ENCODE data around the gene CD300A. TPM values are rescaled to one million over a fixed set of nuclear protein-coding genes. Genes with fewer than 3 reads are reported as not detected.

CD300A gene
- total RNA-seq, 1 experiment from 2014 or later: 0.71 TPM

DNA sequence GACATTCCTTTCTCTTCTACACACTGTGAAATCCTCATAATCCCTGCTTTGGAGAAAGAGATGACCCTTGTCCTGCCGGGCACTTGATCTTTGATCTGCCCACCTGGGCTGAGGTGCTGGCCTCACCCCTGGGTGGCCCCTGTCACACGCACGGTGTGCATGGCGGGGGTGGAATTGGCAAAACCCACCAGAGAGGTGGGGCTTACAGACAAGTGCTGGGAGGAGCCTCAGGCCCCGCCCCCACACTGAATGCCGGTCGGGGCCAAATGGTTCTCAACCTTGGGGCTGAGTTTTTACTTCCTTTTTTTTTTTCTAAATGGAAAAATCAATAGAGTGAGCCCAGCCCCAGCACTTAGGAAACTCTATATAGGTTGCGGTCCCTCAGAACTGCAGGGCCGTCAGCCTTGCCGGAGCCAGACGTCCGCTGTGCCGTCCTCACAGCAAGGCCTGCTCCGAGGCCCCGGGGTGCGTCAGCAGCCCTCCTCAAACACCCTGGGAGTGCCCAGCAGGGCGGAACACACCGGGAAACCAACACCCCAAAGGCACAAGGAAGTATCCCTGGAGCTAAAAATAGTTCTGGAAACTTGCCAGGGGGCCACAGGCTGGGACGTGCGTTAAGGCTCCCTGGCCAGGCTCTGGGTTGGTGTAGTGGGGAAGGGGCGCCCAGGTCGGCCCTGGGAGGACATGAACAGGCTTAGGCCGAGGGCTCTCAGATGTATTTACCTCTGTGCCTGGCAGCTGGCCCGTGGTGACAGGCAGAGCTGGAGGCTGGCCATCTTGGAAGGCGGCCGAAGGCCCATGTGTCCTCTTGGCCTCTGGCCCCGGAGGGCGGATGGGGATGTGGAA lies 23.5 kb upstream of the CD300A start (continued):
- TF ChIP-seq FOSL1 (IDR thresholded peaks at IDR 0.05; ENCODE audit: low read depth) (no peak), RAD21 (IDR thresholded peaks at IDR 0.05; ENCODE audit: low read depth) (no peak; the same call in 1 of the 2 replicates), ZFX (IDR thresholded peaks at IDR 0.05) (peak; percentile 73; the same call in 1 of the 2 replicates), YY1 (IDR thresholded peaks at IDR 0.05; ENCODE audit: extremely low read depth, insufficient replicate concordance, low read depth, low read length) (peak; percentile 26)
- TF ChIP-seq, protein P1, sequence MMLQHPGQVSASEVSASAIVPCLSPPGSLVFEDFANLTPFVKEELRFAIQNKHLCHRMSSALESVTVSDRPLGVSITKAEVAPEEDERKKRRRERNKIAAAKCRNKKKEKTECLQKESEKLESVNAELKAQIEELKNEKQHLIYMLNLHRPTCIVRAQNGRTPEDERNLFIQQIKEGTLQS (IDR thresholded peaks at IDR 0.05): no peak

DNA sequence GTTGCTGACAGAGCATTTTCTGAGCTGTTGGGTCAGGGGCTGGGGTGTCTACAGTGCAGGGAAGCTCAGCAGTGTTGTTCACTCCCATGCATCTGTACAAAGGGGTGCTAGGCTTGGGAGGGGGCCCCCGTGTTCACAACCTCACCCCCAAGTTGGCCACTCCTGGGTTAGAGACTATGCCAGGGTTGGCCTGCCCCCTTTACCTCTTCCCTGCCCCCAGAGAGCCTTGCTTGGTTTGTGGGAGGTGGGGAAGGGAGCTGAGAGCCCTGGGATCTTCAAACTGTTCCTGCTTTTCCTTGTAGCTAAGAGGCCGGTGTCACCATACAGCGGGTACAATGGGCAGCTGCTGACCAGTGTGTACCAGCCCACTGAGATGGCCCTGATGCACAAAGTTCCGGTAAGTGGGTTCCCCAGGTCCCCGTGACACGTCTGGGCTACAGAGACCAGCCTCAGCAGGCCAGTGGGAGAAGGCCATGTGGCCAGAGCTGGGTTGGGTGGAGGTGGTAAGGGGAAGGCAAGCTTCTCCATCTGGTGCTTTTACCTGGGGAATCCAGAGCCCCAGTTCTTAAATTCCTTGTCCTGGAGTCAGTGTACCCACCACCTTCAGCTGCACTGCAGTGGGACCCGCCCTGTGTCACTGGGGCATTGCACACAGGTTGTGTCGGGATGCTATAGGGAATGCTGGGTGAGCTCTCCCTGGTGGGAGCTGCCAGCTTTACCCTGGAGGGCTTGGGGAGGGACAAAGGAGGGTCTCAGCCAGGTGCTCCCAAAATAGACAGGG lies 22.7 kb upstream of the CD300A start:
- TF ChIP-seq, protein P2, sequence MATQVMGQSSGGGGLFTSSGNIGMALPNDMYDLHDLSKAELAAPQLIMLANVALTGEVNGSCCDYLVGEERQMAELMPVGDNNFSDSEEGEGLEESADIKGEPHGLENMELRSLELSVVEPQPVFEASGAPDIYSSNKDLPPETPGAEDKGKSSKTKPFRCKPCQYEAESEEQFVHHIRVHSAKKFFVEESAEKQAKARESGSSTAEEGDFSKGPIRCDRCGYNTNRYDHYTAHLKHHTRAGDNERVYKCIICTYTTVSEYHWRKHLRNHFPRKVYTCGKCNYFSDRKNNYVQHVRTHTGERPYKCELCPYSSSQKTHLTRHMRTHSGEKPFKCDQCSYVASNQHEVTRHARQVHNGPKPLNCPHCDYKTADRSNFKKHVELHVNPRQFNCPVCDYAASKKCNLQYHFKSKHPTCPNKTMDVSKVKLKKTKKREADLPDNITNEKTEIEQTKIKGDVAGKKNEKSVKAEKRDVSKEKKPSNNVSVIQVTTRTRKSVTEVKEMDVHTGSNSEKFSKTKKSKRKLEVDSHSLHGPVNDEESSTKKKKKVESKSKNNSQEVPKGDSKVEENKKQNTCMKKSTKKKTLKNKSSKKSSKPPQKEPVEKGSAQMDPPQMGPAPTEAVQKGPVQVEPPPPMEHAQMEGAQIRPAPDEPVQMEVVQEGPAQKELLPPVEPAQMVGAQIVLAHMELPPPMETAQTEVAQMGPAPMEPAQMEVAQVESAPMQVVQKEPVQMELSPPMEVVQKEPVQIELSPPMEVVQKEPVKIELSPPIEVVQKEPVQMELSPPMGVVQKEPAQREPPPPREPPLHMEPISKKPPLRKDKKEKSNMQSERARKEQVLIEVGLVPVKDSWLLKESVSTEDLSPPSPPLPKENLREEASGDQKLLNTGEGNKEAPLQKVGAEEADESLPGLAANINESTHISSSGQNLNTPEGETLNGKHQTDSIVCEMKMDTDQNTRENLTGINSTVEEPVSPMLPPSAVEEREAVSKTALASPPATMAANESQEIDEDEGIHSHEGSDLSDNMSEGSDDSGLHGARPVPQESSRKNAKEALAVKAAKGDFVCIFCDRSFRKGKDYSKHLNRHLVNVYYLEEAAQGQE (IDR thresholded peaks at IDR 0.05; ENCODE audit: low read depth): no peak
- TF ChIP-seq POLR2AphosphoS5 (IDR thresholded peaks at IDR 0.05; ENCODE audit: low read depth, low read length): no peak
- Histone ChIP-seq H3K27me3 (ENCODE audit: insufficient read depth, low read length) (no peaks in the 10 kb centered on the region), H3K4me2 (ENCODE audit: low read length) (peak overlapping the region; percentile 80), H2AFZ (ENCODE audit: low read depth, low read length, poor library complexity, severe bottlenecking) (no peak overlapping the region), H3K27ac (ENCODE audit: low read depth, low read length) (peak overlapping the region; percentile 84), H3K9me2 (ENCODE audit: insufficient read depth) (no peaks in the 10 kb centered on the region), H3K9me3 (ENCODE audit: control insufficient read depth in 1 of 2, insufficient read depth in 1 of 2, low read depth in 1 of 2, low read length in 2 of 2) (peaks cover 3 to 8% of the 10 kb centered on the region in 2 experiments; a peak in 2 of 4 replicates), H3K9ac (ENCODE audit: low read length) (peak overlapping the region; percentile 58), H3K4me1 (ENCODE audit: control insufficient read depth in 1 of 2, insufficient read depth in 2 of 2, low read length in 2 of 2) (peaks cover 24 to 26% of the 10 kb centered on the region in 2 experiments), H3K36me3 (ENCODE audit: control insufficient read depth in 1 of 2, insufficient read depth in 2 of 2, low read length in 2 of 2) (peaks cover 10 to 15% of the 10 kb centered on the region in 2 experiments; a peak in 3 of 4 replicates), H3K4me3 (replicated peaks in 1 of 2; ENCODE audit: low read depth in 1 of 2, low read length in 2 of 2) (peak overlapping the region; percentile 39 to 54), H4K20me1 (ENCODE audit: insufficient read depth) (no peaks in the 10 kb centered on the region), H3K79me2 (ENCODE audit: insufficient read depth, low read length) (no peaks in the 10 kb centered on the region)
- ChIA-PET POLR2A (interaction anchor here (1.0 to 1.9 kb wide), 3 partner anchors 10 to 64 kb away, joined by 3 to 12 read pairs (median 5); no protein-coding TSS in a partner anchor), RAD21 (ENCODE audit: low non-redundant PET in 1 of 2, low total read pairs in 2 of 2, uncharacterized antibody in 2 of 2, unreplicated experiment in 2 of 2) (interaction anchor here (0.6 to 1.9 kb wide), 6 partner anchors 10 to 64 kb away, joined by 3 to 6 read pairs (median 4); no protein-coding TSS in a partner anchor), CTCF (interaction anchor here (1.2 to 1.7 kb wide), 6 partner anchors 10 to 76 kb away, joined by 3 to 6 read pairs (median 5); no protein-coding TSS in a partner anchor)
- intact Hi-C loops (cut with micrococcal nuclease): loop anchor here (1.0 to 5.0 kb wide), 2 partner anchors 26 to 231 kb away; partner anchors contain the start of gene TTYH2
- DNase-seq (ENCODE audit: low read depth, low spot score) (no peak), ATAC-seq (no peak)
- BruUV-seq (replicated peaks): TSS peak; percentile 13
